Measurements from ENCODE around the gene IMMP1L.

The IMMP1L gene

GRCh38 chr11:31397239-31397834, 112.1 kb downstream of the IMMP1L start:
- no peak for DNase-seq
- CTCF ChIA-PET, result interaction anchor here (0.7 to 2.3 kb wide), 4 partner anchors 88 to 611 kb away, joined by 3 to 8 read pairs (median 3); no protein-coding TSS in a partner anchor
- Mint-ChIP-seq H3K4me3 (no peak overlapping the region), H3K27ac (no peak overlapping the region), H3K4me1 (no peaks in the 10 kb centered on the region), H3K27me3 (no peaks in the 10 kb centered on the region), H3K9me3 (no peaks in the 10 kb centered on the region), H3K36me3 (no peaks in the 10 kb centered on the region)

DNA sequence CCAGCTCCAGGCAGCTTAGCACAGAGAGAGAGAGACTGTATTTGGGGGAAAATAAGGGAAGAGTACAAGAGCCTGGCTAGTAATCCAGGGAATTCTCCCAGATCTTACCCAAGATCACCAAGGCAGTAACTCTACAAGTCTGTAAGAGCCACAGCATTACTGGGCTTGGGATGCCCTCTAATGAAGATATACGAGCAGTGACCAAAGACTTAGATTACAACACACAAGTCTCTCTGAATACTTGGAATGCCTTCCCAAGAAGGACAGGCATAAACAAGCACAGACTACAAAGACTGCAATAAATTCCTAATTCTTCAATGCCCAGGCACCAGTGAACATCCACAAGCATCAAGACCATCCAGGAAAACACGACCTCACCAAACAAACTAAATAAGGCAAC, 122.0 kb downstream of the IMMP1L start:
- no peak overlapping the region for H3K4me3 Mint-ChIP-seq
- no peaks in the 10 kb centered on the region for H3K4me1 Mint-ChIP-seq
- no peak for DNase-seq
- H3K9me3 Mint-ChIP-seq, result peaks cover 2% of the 10 kb centered on the region
- no peak overlapping the region for H3K27ac Mint-ChIP-seq
- H3K36me3 Mint-ChIP-seq, result peaks cover 5% of the 10 kb centered on the region
- CTCF ChIA-PET, result no interaction called here
- H3K27me3 Mint-ChIP-seq, result no peaks in the 10 kb centered on the region

DNA sequence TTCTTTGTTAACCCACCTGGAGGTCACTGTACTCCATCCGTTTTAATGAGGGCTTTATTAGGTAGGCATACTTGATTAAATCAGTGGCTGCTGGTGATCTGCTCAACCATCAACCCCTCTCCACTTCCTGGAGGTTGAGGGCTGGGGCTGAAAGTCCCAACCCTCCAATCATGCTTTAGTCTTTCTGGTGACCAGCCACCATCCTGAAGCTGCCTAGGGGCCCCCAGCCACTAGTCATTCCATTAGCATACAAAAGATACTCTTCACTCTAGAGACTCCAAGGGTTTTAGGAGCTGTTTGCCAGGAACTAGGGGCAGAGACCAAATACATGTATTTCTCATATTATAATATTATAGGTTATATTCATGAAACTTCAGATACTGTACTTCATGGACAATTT, 126.3 kb downstream of the IMMP1L start:
- Mint-ChIP-seq H3K4me1 (no peaks in the 10 kb centered on the region), H3K36me3 (peaks cover 5% of the 10 kb centered on the region), H3K9me3 (no peaks in the 10 kb centered on the region), H3K27me3 (no peaks in the 10 kb centered on the region), H3K27ac (no peak overlapping the region), H3K4me3 (no peak overlapping the region)
- CTCF ChIA-PET, result no interaction called here
- no peak for DNase-seq

All from activated naive CD4-positive, alpha-beta T cell treated with anti-CD3 and anti-CD28 coated beads, Interleukin-2, amount 10 ng/mL, durations not matched to agents 7 days and 5 days (primary cell).